ENCODE measurements around the gene TMEM121. TPM values are rescaled to one million over a fixed set of nuclear protein-coding genes. Genes with fewer than 3 reads are reported as not detected.

The TMEM121 gene
- total RNA-seq, 1 donor from 2014 or later = 1.3 TPM

- DNase-seq (ENCODE audit: low spot score) = no peak
- intact Hi-C loops (cut with DNase I) = no loop called here
These were observed 31.0 kb upstream of the TMEM121 start for GRCh38 chr14:105495101-105495989.

GRCh38 chr14:105495990-105496830 lies 30.2 kb upstream of the TMEM121 start:
- DNase-seq (ENCODE audit: low spot score) = no peak
- intact Hi-C loops (cut with DNase I) = no loop called here

GRCh38 chr14:105496831-105497591 lies 29.4 kb upstream of the TMEM121 start:
- no peak for DNase-seq (ENCODE audit: low spot score)
- intact Hi-C loops (cut with DNase I) = no loop called here

DNA sequence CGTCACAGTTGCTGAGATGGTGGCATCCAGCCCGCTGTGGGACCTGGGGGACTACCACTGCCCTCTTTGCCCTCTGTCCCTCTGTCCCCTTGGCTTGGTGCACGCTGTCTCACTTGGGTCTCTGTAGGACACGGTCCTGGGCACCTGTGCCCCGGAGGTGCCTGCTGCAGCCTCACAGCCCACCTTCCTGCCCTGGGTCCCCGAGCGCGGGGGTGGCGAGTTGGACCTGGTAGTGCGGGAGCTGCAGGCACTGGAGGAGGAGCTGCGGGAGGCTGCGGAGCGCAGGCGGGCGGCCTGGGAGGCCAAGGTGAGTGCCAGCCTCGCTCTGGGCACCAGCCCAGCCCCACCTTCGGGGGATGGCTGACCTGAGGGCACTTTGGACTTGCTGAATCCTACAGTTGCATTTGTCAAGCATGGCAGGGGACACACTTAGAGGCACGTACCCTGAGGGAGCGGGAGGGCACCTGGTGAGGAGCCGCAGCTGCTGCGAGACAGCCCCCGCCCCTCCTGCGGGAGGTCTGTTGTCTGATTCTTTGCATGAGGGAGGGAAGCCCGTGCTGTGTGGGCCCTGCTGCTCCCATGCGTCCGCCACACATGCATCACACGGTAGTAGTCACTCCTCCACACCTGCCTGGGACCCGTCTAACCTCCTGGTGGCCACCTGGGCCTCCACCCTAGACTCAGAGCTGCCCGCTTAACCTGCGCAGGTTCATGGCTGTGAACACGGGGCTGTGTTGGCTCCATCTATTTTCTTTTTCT lies 28.5 kb upstream of the TMEM121 start:
- intact Hi-C loops (cut with DNase I) = no loop called here
- no peak for DNase-seq (ENCODE audit: low spot score)

DNA sequence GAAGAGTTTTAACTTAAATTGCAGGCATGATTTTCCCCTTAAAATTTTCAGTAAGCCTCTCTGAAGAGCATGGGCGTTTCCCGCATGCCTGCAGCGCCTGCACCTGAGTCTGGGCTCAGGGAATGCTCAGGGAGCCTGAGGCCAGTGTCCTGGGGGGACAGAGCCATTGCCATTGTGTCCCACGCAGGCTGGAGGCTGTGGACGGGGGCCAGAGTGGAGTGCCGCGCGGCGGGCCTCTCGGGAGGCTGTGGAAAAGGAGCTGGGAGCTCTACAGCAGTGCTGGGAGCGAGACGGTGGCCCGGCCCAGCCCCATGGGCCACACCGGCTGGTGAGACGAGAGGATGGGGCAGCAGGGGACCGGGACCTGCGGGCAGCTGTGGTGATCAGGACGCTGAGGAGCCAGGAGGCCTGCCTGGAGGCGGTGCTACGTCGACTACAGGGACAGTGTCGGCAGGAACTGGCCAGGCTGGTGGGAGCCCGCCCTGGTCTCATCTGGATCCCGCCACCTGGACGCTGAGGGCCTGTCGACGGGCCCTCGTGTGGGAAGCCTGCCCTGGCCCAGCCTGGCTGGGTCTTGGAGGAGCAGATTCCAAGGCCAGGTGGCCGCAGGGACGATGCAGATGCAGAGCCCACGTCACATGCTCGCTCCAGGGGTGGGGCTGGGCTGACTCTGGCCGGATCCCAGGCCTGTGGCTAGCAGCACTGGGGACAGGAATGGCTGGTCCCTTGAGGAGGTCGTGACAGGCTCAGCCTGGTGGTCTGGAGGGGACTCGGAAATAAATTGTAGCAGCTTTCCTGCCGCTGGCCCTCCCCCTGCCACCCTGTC lies 27.7 kb upstream of the TMEM121 start:
- DNase-seq (ENCODE audit: low spot score) = no peak
- intact Hi-C loops (cut with DNase I) = no loop called here

GRCh38 chr14:105499256-105500035 lies 26.9 kb upstream of the TMEM121 start:
- DNase-seq (ENCODE audit: low spot score) = no peak
- intact Hi-C loops (cut with DNase I) = no loop called here

DNA sequence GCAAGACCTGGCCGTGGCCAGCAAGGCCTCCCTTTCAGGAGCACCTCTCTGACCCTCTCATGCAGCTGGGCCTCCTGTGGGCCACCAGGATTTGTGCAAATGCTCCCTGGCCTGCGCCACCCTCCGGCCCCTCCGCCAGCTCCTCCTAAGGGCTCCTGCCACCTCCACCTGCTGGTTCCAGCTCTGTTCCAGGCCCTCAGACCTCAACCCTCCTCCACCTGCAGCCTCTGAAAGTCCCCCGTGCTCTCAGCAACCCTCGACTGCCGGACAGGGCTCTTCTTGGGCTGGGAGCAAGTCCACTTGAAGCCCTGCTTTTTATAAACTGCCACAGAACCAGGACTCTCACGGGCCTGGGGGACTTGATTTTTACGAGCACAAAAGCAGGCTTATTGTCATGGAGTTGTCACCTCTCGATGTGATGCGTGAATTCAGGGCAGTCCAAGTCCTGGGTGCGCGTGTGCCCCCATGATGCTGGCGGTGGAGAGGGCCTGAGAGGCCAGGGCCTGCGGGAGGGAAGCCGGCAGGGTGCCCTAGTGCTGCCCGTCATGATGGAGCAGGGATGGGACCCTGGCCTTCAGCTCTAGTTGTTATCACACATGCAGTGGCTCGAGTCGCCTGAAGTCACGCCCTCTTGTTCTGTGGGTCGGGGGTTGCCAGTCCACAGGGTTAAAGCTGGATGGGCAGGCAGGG lies 26.2 kb upstream of the TMEM121 start:
- no peak for DNase-seq (ENCODE audit: low spot score)
- intact Hi-C loops (cut with DNase I) = no loop called here

- intact Hi-C loops (cut with DNase I) = no loop called here
- no peak for DNase-seq (ENCODE audit: low spot score)
These were observed 25.7 kb upstream of the TMEM121 start for GRCh38 chr14:105500726-105501101.

- DNase-seq (ENCODE audit: low spot score) = no peak
- intact Hi-C loops (cut with DNase I) = no loop called here
These were observed 24.7 kb upstream of the TMEM121 start for GRCh38 chr14:105501504-105502291.

- no peak for DNase-seq (ENCODE audit: low spot score)
- intact Hi-C loops (cut with DNase I) = no loop called here
These were observed 23.7 kb upstream of the TMEM121 start for GRCh38 chr14:105502446-105503295.

DNA sequence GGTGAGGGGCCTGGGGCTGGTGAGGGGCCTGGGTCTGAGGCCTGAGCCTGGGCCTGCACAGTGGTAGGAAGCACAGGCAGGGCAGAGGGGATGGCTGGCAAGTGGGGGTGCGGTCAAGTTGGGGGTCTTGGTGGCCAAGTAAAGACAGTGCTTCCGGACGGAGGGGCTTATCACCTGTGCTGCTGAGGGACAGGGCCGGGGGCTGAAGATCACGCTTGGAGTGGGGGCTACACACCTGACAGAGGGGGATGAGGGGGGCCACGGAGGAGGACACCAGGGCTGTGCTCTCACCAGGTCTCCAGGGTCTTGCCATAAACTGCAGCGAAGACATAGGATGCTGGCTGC lies 23.1 kb upstream of the TMEM121 start:
- DNase-seq (ENCODE audit: low spot score) = no peak
- intact Hi-C loops (cut with DNase I) = no loop called here

DNA sequence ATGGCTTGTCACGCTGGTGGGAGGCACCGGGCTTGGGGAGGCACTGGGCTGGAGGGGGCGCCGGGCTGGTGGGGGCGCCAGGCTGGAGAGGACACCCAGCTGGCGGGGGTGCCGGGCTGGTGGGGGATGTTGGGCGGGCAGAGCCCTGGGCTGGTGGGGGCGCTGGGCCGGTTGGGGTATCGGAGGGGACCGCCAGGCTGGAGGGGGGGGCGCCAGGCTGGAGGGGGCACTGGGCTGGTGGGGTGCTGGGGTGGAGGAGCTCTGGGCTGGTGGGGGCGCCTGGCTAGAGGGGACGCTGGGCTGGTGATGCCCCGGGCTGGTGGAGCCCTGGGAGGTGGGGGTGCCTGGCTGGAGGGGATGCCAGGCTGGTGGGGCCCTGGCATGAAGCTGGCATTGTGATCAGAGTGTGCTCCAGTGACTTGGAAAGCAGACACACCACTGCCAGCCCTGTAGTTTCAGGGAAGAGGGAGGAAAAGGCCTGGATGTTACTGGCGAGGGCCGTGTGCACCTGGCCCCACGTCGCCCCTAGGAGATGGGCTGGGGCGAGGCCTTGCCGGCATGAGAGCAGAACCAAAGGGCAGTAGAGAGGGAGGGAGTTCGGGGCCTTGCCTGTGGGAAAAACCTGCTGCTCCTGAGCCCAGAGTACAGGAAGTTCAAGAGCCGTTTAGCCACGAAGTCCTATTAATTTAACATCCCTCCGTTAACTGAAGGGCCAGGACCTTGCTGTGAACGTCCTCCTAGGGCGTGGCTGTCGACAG lies 22.3 kb upstream of the TMEM121 start:
- DNase-seq (ENCODE audit: low spot score) = no peak
- intact Hi-C loops (cut with DNase I) = no loop called here

DNA sequence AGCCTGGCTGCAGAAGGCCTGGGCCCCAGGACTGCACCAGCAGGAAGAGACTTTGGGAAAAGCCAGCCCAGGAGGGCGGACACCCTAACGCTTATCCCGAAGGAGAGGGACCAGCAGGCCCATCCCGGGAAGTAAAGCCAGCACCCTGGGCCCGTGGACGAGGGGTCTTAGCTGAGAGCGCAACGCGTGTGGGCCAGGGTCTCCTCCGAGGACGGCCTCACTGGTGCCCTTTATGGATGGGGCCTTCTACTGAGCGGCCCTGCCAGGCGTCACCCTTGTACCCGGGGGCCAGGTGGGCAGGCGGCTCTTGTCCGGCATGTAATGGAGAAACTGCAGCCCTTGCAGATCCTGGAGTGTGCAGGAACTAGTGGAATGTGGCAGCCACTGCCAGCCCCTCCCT lies 21.3 kb upstream of the TMEM121 start:
- DNase-seq (ENCODE audit: low spot score) = no peak

DNA sequence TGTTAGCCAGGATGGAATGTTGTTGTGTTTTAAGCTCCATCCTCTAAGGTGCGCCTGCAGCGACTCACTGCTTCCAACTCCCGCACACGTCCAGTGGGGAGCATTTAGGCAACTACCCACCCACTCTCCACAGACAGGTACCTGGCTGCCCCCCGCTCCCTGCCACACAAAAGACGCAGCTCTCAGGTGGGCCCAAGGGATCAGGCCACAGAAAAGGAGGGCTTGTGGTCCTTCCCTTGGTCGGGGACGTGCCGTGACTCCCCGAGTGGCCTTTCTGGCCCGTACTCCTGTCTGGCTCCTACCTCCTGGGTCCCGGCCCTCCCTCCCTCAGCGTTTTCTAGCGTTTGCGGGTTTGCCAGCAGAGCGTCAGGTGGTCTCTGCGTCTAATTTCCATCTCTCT lies 19.1 kb upstream of the TMEM121 start:
- no peak for DNase-seq (ENCODE audit: low spot score)

More for the DNA sequence above, 21.3 kb upstream of the TMEM121 start:
- intact Hi-C loops (cut with DNase I) = no loop called here

GRCh38 chr14:105508069-105508468 lies 18.3 kb upstream of the TMEM121 start:
- DNase-seq (ENCODE audit: low spot score) = no peak
- intact Hi-C loops (cut with DNase I) = no loop called here

More for the DNA sequence above, 19.1 kb upstream of the TMEM121 start:
- intact Hi-C loops (cut with DNase I) = no loop called here
